ENCODE measurements around the gene TRIM24. TPM values are rescaled to one million over a fixed set of nuclear protein-coding genes. Genes with fewer than 3 reads are reported as not detected.
"Not testable (repeated sequence)": the region's sequence is repeated elsewhere in the genome, so short reads cannot be mapped to it uniquely, and the experiment has no call there.

Gene TRIM24
- polyA plus RNA-seq, 1 donor (not counting 4 experiments of a cell fraction or from before 2014, with no cell fraction given): 7.9 TPM

GRCh38 chr7:138525757-138526156 lies 65.7 kb downstream of the TRIM24 start:
- Histone ChIP-seq H3K36me3 (ENCODE audit: control insufficient read depth in 2 of 2, extremely low read depth in 1 of 2, insufficient read depth in 2 of 2, low read length in 2 of 2) (peaks cover 0 to 2% of the 10 kb centered on the region in 2 experiments), H3K79me2 (ENCODE audit: control insufficient read depth, insufficient read depth, low read length) (no peaks in the 10 kb centered on the region), H3K4me1 (ENCODE audit: control insufficient read depth, extremely low read depth, insufficient read depth, low read length) (no peaks in the 10 kb centered on the region), H2AFZ (ENCODE audit: control insufficient read depth, low read length) (no peak overlapping the region), H3K9me1 (ENCODE audit: control insufficient read depth, extremely low read depth, insufficient read depth, low read length) (no peaks in the 10 kb centered on the region), H3K27me3 (ENCODE audit: control insufficient read depth, extremely low read depth, insufficient read depth, low read length) (no peaks in the 10 kb centered on the region), H4K20me1 (ENCODE audit: control insufficient read depth, extremely low read depth, insufficient read depth, low read length) (no peaks in the 10 kb centered on the region), H3K9ac (ENCODE audit: control insufficient read depth, extremely low read depth, insufficient read depth, low read length) (no peak overlapping the region), H3K4me3 (ENCODE audit: control insufficient read depth in 2 of 3, extremely low read depth in 1 of 3, insufficient read depth in 2 of 3, low read depth in 1 of 3, low read length in 3 of 3) (no peak overlapping the region), H3K4me2 (ENCODE audit: control insufficient read depth, extremely low read depth, insufficient read depth, low read depth, low read length) (no peak overlapping the region), H3K9me3 (ENCODE audit: control insufficient read depth, low read depth, low read length) (peaks cover 5% of the 10 kb centered on the region), H3K27ac (ENCODE audit: control insufficient read depth, insufficient read depth, low read length) (no peak overlapping the region)
- dilution Hi-C loops (cut with MboI; ENCODE audit: extremely low pct_ligation_motif_present, low sequenced_read_pairs): no loop called here
- no peak for FAIRE-seq
- TF ChIP-seq EZH2 (IDR thresholded peaks at IDR 0.05; ENCODE audit: low read length) (no peak), CTCF (optimal IDR thresholded peaks at IDR 0.05 in 1 of 3, IDR thresholded peaks at IDR 0.05 in 1 of 3, conservative IDR thresholded peaks at IDR 0.05 in 1 of 3; ENCODE audit: extremely low read depth in 1 of 3, insufficient read depth in 2 of 3, low read length in 3 of 3) (no peak)
- DNase-seq (ENCODE audit: low read depth, low spot score): no peak

- TF ChIP-seq EZH2 (IDR thresholded peaks at IDR 0.05; ENCODE audit: low read length) (no peak), CTCF (optimal IDR thresholded peaks at IDR 0.05 in 1 of 3, IDR thresholded peaks at IDR 0.05 in 1 of 3, conservative IDR thresholded peaks at IDR 0.05 in 1 of 3; ENCODE audit: extremely low read depth in 1 of 3, insufficient read depth in 2 of 3, low read length in 3 of 3) (no peak)
- H4K20me1 ChIP-seq (ENCODE audit: control insufficient read depth, extremely low read depth, insufficient read depth, low read length): no peaks in the 10 kb centered on the region
- FAIRE-seq (no peak), DNase-seq (ENCODE audit: low read depth, low spot score) (no peak)
- H3K9me3 ChIP-seq (ENCODE audit: control insufficient read depth, low read depth, low read length): peaks cover 5% of the 10 kb centered on the region
- H3K9me1 ChIP-seq (ENCODE audit: control insufficient read depth, extremely low read depth, insufficient read depth, low read length): no peaks in the 10 kb centered on the region
- H3K27ac ChIP-seq (ENCODE audit: control insufficient read depth, insufficient read depth, low read length): no peak overlapping the region
- H2AFZ ChIP-seq (ENCODE audit: control insufficient read depth, low read length): no peak overlapping the region
- peaks cover 0 to 2% of the 10 kb centered on the region in 2 experiments for H3K36me3 ChIP-seq (ENCODE audit: control insufficient read depth in 2 of 2, extremely low read depth in 1 of 2, insufficient read depth in 2 of 2, low read length in 2 of 2)
- no peak overlapping the region for H3K4me3 ChIP-seq (ENCODE audit: control insufficient read depth in 2 of 3, extremely low read depth in 1 of 3, insufficient read depth in 2 of 3, low read depth in 1 of 3, low read length in 3 of 3)
- H3K4me1 ChIP-seq (ENCODE audit: control insufficient read depth, extremely low read depth, insufficient read depth, low read length): no peaks in the 10 kb centered on the region
- dilution Hi-C loops (cut with MboI; ENCODE audit: extremely low pct_ligation_motif_present, low sequenced_read_pairs): no loop called here
- H3K4me2 ChIP-seq (ENCODE audit: control insufficient read depth, extremely low read depth, insufficient read depth, low read depth, low read length): no peak overlapping the region
- H3K79me2 ChIP-seq (ENCODE audit: control insufficient read depth, insufficient read depth, low read length): no peaks in the 10 kb centered on the region
- no peaks in the 10 kb centered on the region for H3K27me3 ChIP-seq (ENCODE audit: control insufficient read depth, extremely low read depth, insufficient read depth, low read length)
- no peak overlapping the region for H3K9ac ChIP-seq (ENCODE audit: control insufficient read depth, extremely low read depth, insufficient read depth, low read length)
Observed at GRCh38 chr7:138527746-138528223, 67.7 kb downstream of the TRIM24 start.

GRCh38 chr7:138536833-138537232 lies 76.8 kb downstream of the TRIM24 start:
- H3K4me3 ChIP-seq (ENCODE audit: control insufficient read depth in 2 of 3, extremely low read depth in 1 of 3, insufficient read depth in 2 of 3, low read depth in 1 of 3, low read length in 3 of 3); dilution Hi-C loops (cut with MboI; ENCODE audit: extremely low pct_ligation_motif_present, low sequenced_read_pairs); H3K27me3 ChIP-seq (ENCODE audit: control insufficient read depth, extremely low read depth, insufficient read depth, low read length); H3K79me2 ChIP-seq (ENCODE audit: control insufficient read depth, insufficient read depth, low read length); H2AFZ ChIP-seq (ENCODE audit: control insufficient read depth, low read length); H3K27ac ChIP-seq (ENCODE audit: control insufficient read depth, insufficient read depth, low read length); DNase-seq (ENCODE audit: low read depth, low spot score); H4K20me1 ChIP-seq (ENCODE audit: control insufficient read depth, extremely low read depth, insufficient read depth, low read length); H3K9me1 ChIP-seq (ENCODE audit: control insufficient read depth, extremely low read depth, insufficient read depth, low read length); H3K4me2 ChIP-seq (ENCODE audit: control insufficient read depth, extremely low read depth, insufficient read depth, low read depth, low read length); H3K36me3 ChIP-seq (ENCODE audit: control insufficient read depth in 2 of 2, extremely low read depth in 1 of 2, insufficient read depth in 2 of 2, low read length in 2 of 2); FAIRE-seq; H3K9me3 ChIP-seq (ENCODE audit: control insufficient read depth, low read depth, low read length); H3K4me1 ChIP-seq (ENCODE audit: control insufficient read depth, extremely low read depth, insufficient read depth, low read length); H3K9ac ChIP-seq (ENCODE audit: control insufficient read depth, extremely low read depth, insufficient read depth, low read length): not testable (repeated sequence)
